ENCODE data around the gene USP22. TPM values are rescaled to one million over a fixed set of nuclear protein-coding genes. Genes with fewer than 3 reads are reported as not detected.

Gene USP22
- total RNA-seq, 4 donors from 2014 or later: 61.7 to 91.2 (median 78.0) TPM

GRCh38 chr17:20975566-20975965 lies 67.2 kb downstream of the USP22 start:
- Histone ChIP-seq H3K9me3 (no peaks in the 10 kb centered on the region), H3K27me3 (peaks cover 0 to 4% (median 0%) of the 10 kb centered on the region in 4 donors), H3K4me3 (no peak overlapping the region), H3K4me1 (no peaks in the 10 kb centered on the region), H3K27ac (no peak overlapping the region), H3K36me3 (no peaks in the 10 kb centered on the region)
- TF ChIP-seq, protein P1, sequence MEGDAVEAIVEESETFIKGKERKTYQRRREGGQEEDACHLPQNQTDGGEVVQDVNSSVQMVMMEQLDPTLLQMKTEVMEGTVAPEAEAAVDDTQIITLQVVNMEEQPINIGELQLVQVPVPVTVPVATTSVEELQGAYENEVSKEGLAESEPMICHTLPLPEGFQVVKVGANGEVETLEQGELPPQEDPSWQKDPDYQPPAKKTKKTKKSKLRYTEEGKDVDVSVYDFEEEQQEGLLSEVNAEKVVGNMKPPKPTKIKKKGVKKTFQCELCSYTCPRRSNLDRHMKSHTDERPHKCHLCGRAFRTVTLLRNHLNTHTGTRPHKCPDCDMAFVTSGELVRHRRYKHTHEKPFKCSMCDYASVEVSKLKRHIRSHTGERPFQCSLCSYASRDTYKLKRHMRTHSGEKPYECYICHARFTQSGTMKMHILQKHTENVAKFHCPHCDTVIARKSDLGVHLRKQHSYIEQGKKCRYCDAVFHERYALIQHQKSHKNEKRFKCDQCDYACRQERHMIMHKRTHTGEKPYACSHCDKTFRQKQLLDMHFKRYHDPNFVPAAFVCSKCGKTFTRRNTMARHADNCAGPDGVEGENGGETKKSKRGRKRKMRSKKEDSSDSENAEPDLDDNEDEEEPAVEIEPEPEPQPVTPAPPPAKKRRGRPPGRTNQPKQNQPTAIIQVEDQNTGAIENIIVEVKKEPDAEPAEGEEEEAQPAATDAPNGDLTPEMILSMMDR (IDR thresholded peaks at IDR 0.05): no peak
- TF ChIP-seq POLR2A (IDR thresholded peaks at IDR 0.05): no peak
- intact Hi-C loops (cut with DNase I): no loop called here
- WGBS, 2 donors: 25 to 36% methylated on average over 1 of the region's 1 CpG
- no peak for DNase-seq

DNA sequence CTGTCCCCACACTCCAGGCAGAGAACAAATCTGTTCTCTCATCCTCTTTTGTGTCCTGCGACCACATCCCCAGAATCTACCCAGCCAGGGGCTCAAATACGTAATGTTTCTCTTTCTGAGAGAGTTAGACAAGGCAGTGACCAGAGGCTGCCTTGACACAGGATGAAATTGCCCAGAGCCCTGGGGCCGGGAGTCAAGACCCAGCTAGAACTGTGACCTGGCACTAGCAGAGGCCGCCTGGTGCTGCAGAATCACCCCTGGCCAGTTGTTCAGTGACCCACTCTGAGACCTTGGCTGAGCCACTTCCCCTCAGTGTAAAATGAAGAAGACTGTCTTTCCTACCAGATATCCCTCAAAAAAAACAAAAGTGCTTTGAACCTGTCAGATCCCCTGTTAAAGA lies 72.5 kb downstream of the USP22 start:
- TF ChIP-seq, protein P1 (IDR thresholded peaks at IDR 0.05): no peak
- no peak for TF ChIP-seq POLR2A (IDR thresholded peaks at IDR 0.05)
- 71% methylated on average over 3 of the region's 4 CpGs; no CpG with 5 or more reads in 1 of the 2 donors for WGBS, 2 donors
- Histone ChIP-seq H3K27ac (no peak overlapping the region), H3K36me3 (no peaks in the 10 kb centered on the region), H3K4me1 (no peaks in the 10 kb centered on the region), H3K27me3 (no peaks in the 10 kb centered on the region), H3K4me3 (no peak overlapping the region), H3K9me3 (no peaks in the 10 kb centered on the region)
- intact Hi-C loops (cut with DNase I): no loop called here
- no peak for DNase-seq

GRCh38 chr17:20968913-20969616 lies 73.7 kb downstream of the USP22 start:
- H3K4me3 ChIP-seq: no peak overlapping the region
- 95 to 100% methylated on average over 3 to 6 of the region's 8 CpGs for WGBS, 2 donors
- DNase-seq: no peak
- TF ChIP-seq, protein P1 (IDR thresholded peaks at IDR 0.05): no peak
- TF ChIP-seq POLR2A (IDR thresholded peaks at IDR 0.05): no peak
- intact Hi-C loops (cut with DNase I): no loop called here
- H3K4me1 ChIP-seq: no peaks in the 10 kb centered on the region
- no peaks in the 10 kb centered on the region for H3K36me3 ChIP-seq
- H3K27me3 ChIP-seq: no peaks in the 10 kb centered on the region
- no peak overlapping the region for H3K27ac ChIP-seq
- no peaks in the 10 kb centered on the region for H3K9me3 ChIP-seq

DNA sequence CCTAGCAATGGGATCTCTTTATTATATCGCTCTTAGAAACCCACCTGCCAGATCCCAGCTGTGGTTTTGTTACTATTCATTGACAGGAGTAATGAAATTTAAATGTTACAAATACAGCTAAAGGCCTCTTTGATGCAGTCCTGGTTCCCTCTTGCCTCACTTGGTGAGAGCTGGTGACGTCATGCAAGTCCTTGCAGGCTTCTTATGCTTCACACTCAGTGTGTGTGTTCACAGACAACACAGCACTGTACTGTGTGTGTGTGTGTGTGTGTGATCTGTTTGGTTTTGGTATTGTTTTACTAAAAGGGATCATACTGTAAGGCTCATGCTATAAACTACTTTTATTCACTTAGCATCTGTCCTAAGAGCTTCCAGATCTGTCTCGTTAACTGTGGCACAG lies 75.0 kb downstream of the USP22 start:
- intact Hi-C loops (cut with DNase I): no loop called here
- Histone ChIP-seq H3K9me3 (no peaks in the 10 kb centered on the region), H3K27me3 (peaks cover 0 to under 1% (median 0%) of the 10 kb centered on the region in 4 donors), H3K4me3 (no peak overlapping the region), H3K4me1 (no peaks in the 10 kb centered on the region), H3K36me3 (no peaks in the 10 kb centered on the region), H3K27ac (no peak overlapping the region)
- DNase-seq: no peak
- WGBS, 2 donors: 88 to 91% methylated on average over 3 of the region's 3 CpGs
- TF ChIP-seq, protein P1 (IDR thresholded peaks at IDR 0.05): no peak
- no peak for TF ChIP-seq POLR2A (IDR thresholded peaks at IDR 0.05)

DNA sequence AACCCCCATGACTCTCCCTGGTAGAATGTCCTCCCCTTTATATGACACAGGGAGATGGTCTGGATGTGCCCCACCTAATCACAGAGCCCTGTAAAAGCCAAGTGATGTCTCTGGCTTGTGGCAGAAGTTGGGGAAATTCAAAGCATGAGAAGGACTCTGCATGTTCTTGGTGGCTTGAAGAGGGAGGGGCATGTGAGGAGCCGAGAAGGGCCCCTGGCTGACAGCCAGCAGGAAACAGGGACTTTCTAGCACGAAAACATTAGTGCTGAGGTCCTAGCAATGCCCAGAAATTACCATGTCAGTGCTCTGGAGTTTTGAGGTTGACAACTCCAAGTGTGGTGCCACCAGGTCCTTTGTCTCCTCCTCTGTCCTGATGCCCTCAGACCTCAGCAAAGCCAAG lies 75.9 kb downstream of the USP22 start:
- DNase-seq: no peak

More for the DNA sequence above, 75.9 kb downstream of the USP22 start:
- Histone ChIP-seq H3K27me3 (peaks cover 0 to 4% (median 0%) of the 10 kb centered on the region in 4 donors), H3K27ac (no peak overlapping the region), H3K4me1 (no peaks in the 10 kb centered on the region), H3K4me3 (no peak overlapping the region), H3K9me3 (no peaks in the 10 kb centered on the region), H3K36me3 (no peaks in the 10 kb centered on the region)
- TF ChIP-seq, protein P1 (IDR thresholded peaks at IDR 0.05): no peak
- no peak for TF ChIP-seq POLR2A (IDR thresholded peaks at IDR 0.05)
- WGBS, 2 donors: 10% methylated on average over 2 of the region's 2 CpGs; no CpG with 5 or more reads in 1 of the 2 donors
- intact Hi-C loops (cut with DNase I): no loop called here

All from esophagus squamous epithelium (tissue), 5 donors.